ENCODE measurements around the gene EPHA2. TPM values are rescaled to one million over a fixed set of nuclear protein-coding genes. Genes with fewer than 3 reads are reported as not detected.

Gene EPHA2
- total RNA-seq, 1 experiment from 2014 or later: 63.5 TPM

DNA sequence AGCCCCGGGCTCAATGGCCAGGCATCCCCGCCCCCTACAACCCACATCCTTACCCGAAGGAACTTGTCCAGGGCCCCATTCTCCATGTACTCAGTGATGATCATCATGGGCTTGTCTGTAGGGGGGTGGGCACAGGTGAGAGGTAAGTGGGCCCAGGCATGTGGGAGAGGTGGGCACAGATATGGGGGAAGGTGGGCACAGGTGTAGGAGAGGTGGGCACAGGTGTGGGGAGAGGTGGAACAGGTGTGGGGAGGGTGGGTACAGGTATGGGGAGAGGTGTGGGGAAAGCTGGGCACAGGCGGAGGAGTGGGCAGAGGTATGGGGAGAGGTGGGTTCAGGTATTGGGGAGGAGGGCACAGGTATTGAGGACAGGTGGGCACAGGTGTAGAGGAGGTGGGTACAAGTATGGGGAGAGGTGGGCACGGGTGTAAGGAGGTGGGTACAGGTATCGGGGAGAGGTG lies 23.5 kb downstream of the EPHA2 start:
- Histone ChIP-seq H3K4me3 (ENCODE audit: insufficient read depth, low read depth, low read length) (no peak overlapping the region), H3K27me3 (ENCODE audit: control insufficient read depth, insufficient read depth, low read length) (no peaks in the 10 kb centered on the region), H3K36me3 (replicated peaks; ENCODE audit: control insufficient read depth, insufficient read depth, low read length) (peaks cover 48% of the 10 kb centered on the region)
- no peak for DNase-seq

DNA sequence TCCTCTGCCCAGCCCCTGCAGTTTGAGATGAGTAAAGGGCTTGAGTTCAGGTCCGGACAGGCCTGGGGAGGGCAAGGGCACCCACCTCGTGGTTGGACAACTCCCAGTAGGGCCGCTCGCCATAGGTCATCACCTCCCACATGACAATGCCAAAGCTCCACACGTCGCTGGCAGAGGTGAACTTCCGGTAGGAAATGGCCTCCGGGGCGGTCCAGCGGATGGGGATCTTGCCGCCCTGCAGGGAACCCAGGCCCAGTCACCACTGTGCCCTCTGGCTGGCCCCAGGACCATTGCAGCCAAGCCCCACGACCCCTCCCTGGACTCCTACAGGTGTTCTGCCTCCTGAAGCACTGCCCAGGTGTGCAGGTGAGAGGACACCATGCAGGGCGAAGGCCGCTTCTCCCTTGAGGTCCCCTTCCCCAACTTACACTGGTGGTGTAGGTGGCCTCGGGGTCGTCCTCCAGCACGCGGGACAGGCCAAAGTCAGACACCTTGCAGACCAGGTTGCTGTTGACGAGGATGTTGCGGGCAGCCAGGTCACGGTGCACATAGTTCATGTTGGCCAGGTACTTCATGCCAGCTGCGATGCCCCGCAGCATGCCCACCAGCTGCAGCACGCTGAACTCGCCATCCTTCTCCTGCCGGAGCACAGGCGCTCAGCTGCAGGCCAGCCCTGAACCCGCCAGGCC lies 24.1 kb downstream of the EPHA2 start:
- no peak overlapping the region for H3K4me3 ChIP-seq (ENCODE audit: insufficient read depth, low read depth, low read length)
- peaks cover 49% of the 10 kb centered on the region for H3K36me3 ChIP-seq (replicated peaks; ENCODE audit: control insufficient read depth, insufficient read depth, low read length)
- DNase-seq: no peak
- no peaks in the 10 kb centered on the region for H3K27me3 ChIP-seq (ENCODE audit: control insufficient read depth, insufficient read depth, low read length)

GRCh38 chr1:16130827-16131226 lies 25.0 kb downstream of the EPHA2 start:
- H3K4me3 ChIP-seq (ENCODE audit: insufficient read depth, low read depth, low read length): no peak overlapping the region
- H3K36me3 ChIP-seq (replicated peaks; ENCODE audit: control insufficient read depth, insufficient read depth, low read length): peaks cover 51% of the 10 kb centered on the region
- no peaks in the 10 kb centered on the region for H3K27me3 ChIP-seq (ENCODE audit: control insufficient read depth, insufficient read depth, low read length)
- no peak for DNase-seq

DNA sequence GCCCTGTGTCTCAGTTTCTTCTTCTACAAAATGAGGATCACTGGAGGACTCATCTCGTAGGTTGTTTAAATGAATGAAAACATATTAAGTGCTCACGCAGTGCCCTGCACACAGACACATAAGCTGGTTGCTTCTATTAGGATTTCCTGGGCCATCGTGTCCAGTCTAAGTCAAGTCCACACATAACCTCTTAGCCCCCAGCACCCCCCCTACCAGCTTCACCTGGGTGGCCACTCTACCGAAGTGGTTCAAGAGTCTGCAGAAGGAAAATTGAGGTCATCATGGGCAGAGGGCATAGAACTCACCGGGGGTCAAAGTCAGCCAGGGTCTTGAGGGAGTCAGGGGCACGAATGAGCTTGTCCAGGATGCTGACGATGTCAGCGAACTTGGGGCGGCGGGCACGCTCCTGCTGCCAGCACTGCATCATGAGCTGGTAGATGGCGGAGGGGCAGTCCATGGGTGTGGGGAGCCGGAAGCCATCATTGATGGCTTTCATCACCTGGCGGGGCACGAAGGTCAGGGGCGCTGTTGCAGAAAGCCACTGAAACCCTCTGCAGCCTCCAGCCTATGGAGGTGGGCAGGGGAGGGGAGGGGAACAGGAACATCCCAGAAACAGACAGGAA lies 25.8 kb downstream of the EPHA2 start:
- no peak overlapping the region for H3K4me3 ChIP-seq (ENCODE audit: insufficient read depth, low read depth, low read length)
- H3K27me3 ChIP-seq (ENCODE audit: control insufficient read depth, insufficient read depth, low read length): no peaks in the 10 kb centered on the region
- peaks cover 48% of the 10 kb centered on the region for H3K36me3 ChIP-seq (replicated peaks; ENCODE audit: control insufficient read depth, insufficient read depth, low read length)
- DNase-seq: peak; percentile 29

DNA sequence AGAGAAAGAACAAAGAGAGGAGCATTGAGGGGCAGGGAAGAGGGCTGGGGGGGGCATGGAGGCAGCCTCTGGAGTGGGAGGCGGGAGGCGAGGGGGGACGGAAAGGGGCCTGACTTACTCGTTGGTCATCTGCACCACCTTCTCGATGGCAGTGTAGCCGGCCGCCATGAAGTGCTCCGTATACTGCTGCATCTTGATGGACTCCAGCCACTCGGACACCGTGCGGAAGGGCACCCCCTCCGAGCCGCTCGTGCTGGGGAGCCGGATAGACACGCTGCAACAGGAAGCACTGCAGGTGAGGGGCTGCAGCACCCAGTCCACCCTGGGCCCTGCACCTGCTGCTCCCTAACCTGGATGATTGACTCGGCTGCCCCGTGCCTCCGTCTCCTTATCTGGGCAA lies 26.6 kb downstream of the EPHA2 start:
- Histone ChIP-seq H3K4me3 (ENCODE audit: insufficient read depth, low read depth, low read length) (no peak overlapping the region), H3K27me3 (ENCODE audit: control insufficient read depth, insufficient read depth, low read length) (no peaks in the 10 kb centered on the region), H3K36me3 (replicated peaks; ENCODE audit: control insufficient read depth, insufficient read depth, low read length) (peaks cover 47% of the 10 kb centered on the region)
- DNase-seq: peak; percentile 36

GRCh38 chr1:16128338-16128741 lies 27.5 kb downstream of the EPHA2 start:
- DNase-seq: peak; percentile 11
- no peaks in the 10 kb centered on the region for H3K27me3 ChIP-seq (ENCODE audit: control insufficient read depth, insufficient read depth, low read length)
- peaks cover 45% of the 10 kb centered on the region for H3K36me3 ChIP-seq (replicated peaks; ENCODE audit: control insufficient read depth, insufficient read depth, low read length)
- no peak overlapping the region for H3K4me3 ChIP-seq (ENCODE audit: insufficient read depth, low read depth, low read length)

- Histone ChIP-seq H3K36me3 (replicated peaks; ENCODE audit: control insufficient read depth, insufficient read depth, low read length) (peaks cover 40% of the 10 kb centered on the region), H3K4me3 (ENCODE audit: insufficient read depth, low read depth, low read length) (no peak overlapping the region), H3K27me3 (ENCODE audit: control insufficient read depth, insufficient read depth, low read length) (no peaks in the 10 kb centered on the region)
- no peak for DNase-seq
Measured at GRCh38 chr1:16127676-16128337, 28.1 kb downstream of the EPHA2 start.

- H3K36me3 ChIP-seq (replicated peaks; ENCODE audit: control insufficient read depth, insufficient read depth, low read length): peaks cover 38% of the 10 kb centered on the region
- no peak for DNase-seq
- no peak overlapping the region for H3K4me3 ChIP-seq (ENCODE audit: insufficient read depth, low read depth, low read length)
- H3K27me3 ChIP-seq (ENCODE audit: control insufficient read depth, insufficient read depth, low read length): no peaks in the 10 kb centered on the region
Measured at GRCh38 chr1:16126743-16127515, 28.9 kb downstream of the EPHA2 start.

DNA sequence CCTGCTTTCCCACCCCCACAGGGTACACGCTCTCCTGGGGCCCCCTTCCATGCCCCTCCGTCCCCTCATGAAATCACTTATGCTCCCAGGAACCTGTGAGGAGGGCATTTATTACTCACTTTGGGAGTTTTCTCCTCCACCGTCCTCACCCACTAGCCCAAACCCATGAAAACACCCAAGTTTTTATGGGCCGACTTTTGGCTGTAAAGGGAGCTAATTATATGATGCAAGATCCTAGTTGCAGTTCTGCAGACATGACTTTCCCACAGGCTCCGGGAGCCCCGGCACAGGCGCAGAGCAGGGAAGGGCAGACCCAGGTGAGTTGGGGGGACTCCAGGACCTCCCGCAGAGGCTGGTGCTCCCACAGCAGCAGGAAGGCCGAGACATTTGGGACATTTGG lies 29.7 kb downstream of the EPHA2 start:
- H3K4me3 ChIP-seq (ENCODE audit: insufficient read depth, low read depth, low read length): no peak overlapping the region
- no peaks in the 10 kb centered on the region for H3K27me3 ChIP-seq (ENCODE audit: control insufficient read depth, insufficient read depth, low read length)
- DNase-seq: no peak
- peaks cover 34% of the 10 kb centered on the region for H3K36me3 ChIP-seq (replicated peaks; ENCODE audit: control insufficient read depth, insufficient read depth, low read length)

- H3K36me3 ChIP-seq (replicated peaks; ENCODE audit: control insufficient read depth, insufficient read depth, low read length): peaks cover 28% of the 10 kb centered on the region
- H3K27me3 ChIP-seq (ENCODE audit: control insufficient read depth, insufficient read depth, low read length): no peaks in the 10 kb centered on the region
- no peak overlapping the region for H3K4me3 ChIP-seq (ENCODE audit: insufficient read depth, low read depth, low read length)
- DNase-seq: peak; percentile 3
Measured at GRCh38 chr1:16125483-16125882, 30.4 kb downstream of the EPHA2 start.

DNA sequence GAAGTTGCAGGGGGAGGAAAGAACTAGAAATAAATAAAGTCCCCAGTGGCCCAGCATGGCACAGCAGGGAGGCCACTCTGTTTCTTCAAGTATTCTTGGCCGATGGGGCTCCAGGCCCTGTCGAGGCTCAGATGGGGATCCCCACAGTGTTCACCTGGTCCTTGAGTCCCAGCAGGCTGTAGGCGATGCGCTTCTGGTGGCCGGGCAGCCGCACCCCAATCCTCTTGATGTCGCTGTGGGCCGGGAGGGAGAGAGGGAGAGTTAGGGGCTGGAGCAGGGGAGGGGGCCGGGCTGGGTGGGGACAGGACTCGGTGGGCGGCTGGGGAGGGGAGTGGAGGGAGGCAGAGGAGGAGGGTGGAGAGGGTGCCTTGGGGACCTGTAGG lies 30.8 kb downstream of the EPHA2 start:
- Histone ChIP-seq H3K36me3 (replicated peaks; ENCODE audit: control insufficient read depth, insufficient read depth, low read length) (peaks cover 28% of the 10 kb centered on the region), H3K4me3 (ENCODE audit: insufficient read depth, low read depth, low read length) (no peak overlapping the region), H3K27me3 (ENCODE audit: control insufficient read depth, insufficient read depth, low read length) (no peaks in the 10 kb centered on the region)
- no peak for DNase-seq

DNA sequence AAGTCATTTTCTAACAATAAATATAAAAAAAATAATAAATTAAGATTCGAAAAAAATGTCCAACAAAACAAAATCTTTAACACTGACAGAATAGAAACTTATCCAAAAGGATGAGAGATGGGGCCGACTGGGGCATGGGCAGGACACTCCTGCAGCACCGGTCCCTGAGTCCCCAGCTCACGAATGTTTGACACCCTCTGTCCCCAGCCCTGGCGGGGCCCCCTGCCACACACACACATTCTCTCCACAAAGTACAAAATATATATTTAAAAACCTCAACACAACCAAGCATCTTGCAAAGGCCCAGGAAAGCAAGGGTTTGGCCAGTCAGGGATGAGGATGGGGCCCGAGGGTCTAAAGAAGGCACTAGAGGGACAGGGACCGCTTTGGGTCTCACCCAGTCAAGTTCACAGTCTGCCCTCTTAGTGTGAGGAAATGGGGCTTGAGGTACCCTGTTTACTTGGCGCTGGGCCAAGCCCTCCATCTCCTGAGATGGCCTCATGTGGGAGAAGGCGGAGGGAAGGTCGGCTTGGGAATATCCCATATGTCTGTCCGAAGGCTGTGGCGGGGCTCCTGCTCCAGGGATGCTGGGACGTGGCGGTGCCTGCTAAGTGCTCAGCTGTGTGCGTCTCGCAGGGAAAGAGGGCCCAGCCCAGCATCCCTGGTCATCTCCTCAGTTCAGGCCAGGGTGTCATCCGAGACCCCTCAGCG lies 31.3 kb downstream of the EPHA2 start:
- Histone ChIP-seq H3K4me3 (ENCODE audit: insufficient read depth, low read depth, low read length) (no peak overlapping the region), H3K36me3 (replicated peaks; ENCODE audit: control insufficient read depth, insufficient read depth, low read length) (peaks cover 26% of the 10 kb centered on the region), H3K27me3 (ENCODE audit: control insufficient read depth, insufficient read depth, low read length) (no peaks in the 10 kb centered on the region)
- peak; percentile 21 for DNase-seq

GRCh38 chr1:16122916-16123315 lies 33.0 kb downstream of the EPHA2 start:
- DNase-seq: peak; percentile 45
- Histone ChIP-seq H3K27me3 (ENCODE audit: control insufficient read depth, insufficient read depth, low read length) (no peaks in the 10 kb centered on the region), H3K4me3 (ENCODE audit: insufficient read depth, low read depth, low read length) (no peak overlapping the region), H3K36me3 (replicated peaks; ENCODE audit: control insufficient read depth, insufficient read depth, low read length) (peaks cover 16% of the 10 kb centered on the region)

- H3K27me3 ChIP-seq (ENCODE audit: control insufficient read depth, insufficient read depth, low read length): no peaks in the 10 kb centered on the region
- H3K4me3 ChIP-seq (ENCODE audit: insufficient read depth, low read depth, low read length): no peak overlapping the region
- peak; percentile 70 for DNase-seq
- H3K36me3 ChIP-seq (replicated peaks; ENCODE audit: control insufficient read depth, insufficient read depth, low read length): peaks cover 13% of the 10 kb centered on the region
Measured at GRCh38 chr1:16122350-16122881, 33.5 kb downstream of the EPHA2 start.
